ENCODE data around the gene TEKT2.

DNA sequence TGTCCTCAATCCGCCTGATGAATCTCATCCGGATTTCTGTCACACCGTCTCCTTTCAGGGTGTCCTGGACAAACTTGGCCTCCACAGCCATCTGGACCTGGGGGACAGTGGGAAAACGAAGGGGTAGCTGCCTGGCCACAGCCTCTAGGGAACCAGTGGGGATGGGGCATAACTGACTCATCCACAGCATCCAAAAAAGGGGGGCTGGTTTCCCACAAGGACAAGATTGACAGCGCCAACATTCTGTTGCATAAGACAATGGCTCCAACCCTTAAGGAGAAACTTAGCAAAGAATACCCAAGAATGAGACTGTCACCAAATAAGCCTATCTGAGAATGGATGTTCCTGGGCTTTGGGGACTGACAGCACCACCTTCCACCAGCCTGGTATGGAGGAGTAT lies 53.3 kb downstream of the TEKT2 start:
- no peak for TF ChIP-seq CTCF (conservative IDR thresholded peaks at IDR 0.05; ENCODE audit: low read depth, low read length)
- TF ChIP-seq EZH2 (IDR thresholded peaks at IDR 0.05; ENCODE audit: low read length, unreplicated experiment): no peak

All from PC-3 (cell line).